ENCODE data around the gene CHCHD3. TPM values are rescaled to one million over a fixed set of nuclear protein-coding genes. Genes with fewer than 3 reads are reported as not detected.
A peak's percentile ranks its signal among the peaks of the same experiment; 100 is the strongest.

CHCHD3 gene
- total and polyA plus RNA-seq, 9 of the 15 experiments (the other 6 are each of a cell fraction or from before 2014, with no cell fraction given) = 66.2 to 279 (median 204) TPM

GRCh38 chr7:133099633-133100286 lies 17.9 kb upstream of the CHCHD3 start:
- WGBS (ENCODE audit: insufficient coverage, low coverage, missing lambda C conversion rate) = 0% methylated on average over 3 of the region's 3 CpGs
- Histone ChIP-seq H3K9me1 (ENCODE audit: control insufficient read depth, insufficient read depth, low read length) (no peaks in the 10 kb centered on the region), H3K27me3 (ENCODE audit: control insufficient read depth in 2 of 2, insufficient read depth in 2 of 2, low read length in 2 of 2) (peaks cover 57 to 69% of the 10 kb centered on the region in 2 experiments), H2AFZ (ENCODE audit: low read depth, low read length) (no peak overlapping the region), H3K4me3 (no peak overlapping the region), H3K9me3 (replicated peaks; ENCODE audit: control insufficient read depth, insufficient read depth, low read depth, low read length) (no peaks in the 10 kb centered on the region), H3K4me2 (ENCODE audit: insufficient read depth, low read length) (no peak overlapping the region), H3K27ac (ENCODE audit: extremely low read depth, low read depth, low read length) (no peak overlapping the region), H4K20me1 (replicated peaks; ENCODE audit: control insufficient read depth, insufficient read depth, low read length) (no peaks in the 10 kb centered on the region), H3K9ac (ENCODE audit: insufficient read depth in 1 of 2, low read depth in 2 of 2, low read length in 2 of 2) (no peak overlapping the region), H3K36me3 (ENCODE audit: control insufficient read depth, insufficient read depth, low read length) (no peaks in the 10 kb centered on the region), H3K4me1 (replicated peaks in 1 of 2; ENCODE audit: control insufficient read depth in 2 of 2, insufficient read depth in 2 of 2, low read length in 2 of 2) (no peaks in the 10 kb centered on the region), H3K79me2 (ENCODE audit: control insufficient read depth, insufficient read depth, low read length) (no peaks in the 10 kb centered on the region)
- TF ChIP-seq LEF1 (IDR thresholded peaks at IDR 0.05) (no peak), HMG20A (CRISPR knock-in tag; conservative IDR thresholded peaks at IDR 0.05) (no peak), HES1 (IDR thresholded peaks at IDR 0.05; ENCODE audit: low read depth) (no peak)
- no peak for ATAC-seq
- no peak for DNase-seq (ENCODE audit: extremely low read depth in 1 of 4, low spot score in 3 of 4)
- intact Hi-C loops (cut with micrococcal nuclease) = no loop called here
- ChIA-PET CTCF (ENCODE audit: low intra/inter-chr PET ratio) (no interaction called here), POLR2A (interaction anchor here (0.8 to 1.0 kb wide), 2 partner anchors 9 to 1191 kb away, joined by 3 to 4 read pairs; no protein-coding TSS in a partner anchor)
- in situ Hi-C loops (cut with MboI) = no loop called here
- no peak for FAIRE-seq
- BruUV-seq (replicated peaks) = no TSS peak

- in situ Hi-C loops (cut with MboI) (no loop called here), intact Hi-C loops (cut with micrococcal nuclease) (no loop called here)
- Histone ChIP-seq H3K27me3 (ENCODE audit: control insufficient read depth in 2 of 2, insufficient read depth in 2 of 2, low read length in 2 of 2) (peaks cover 47 to 75% of the 10 kb centered on the region in 2 experiments), H3K4me1 (replicated peaks in 1 of 2; ENCODE audit: control insufficient read depth in 2 of 2, insufficient read depth in 2 of 2, low read length in 2 of 2) (no peaks in the 10 kb centered on the region), H3K27ac (ENCODE audit: extremely low read depth, low read depth, low read length) (no peak overlapping the region), H2AFZ (ENCODE audit: low read depth, low read length) (no peak overlapping the region), H3K79me2 (ENCODE audit: control insufficient read depth, insufficient read depth, low read length) (no peaks in the 10 kb centered on the region), H3K9ac (ENCODE audit: insufficient read depth in 1 of 2, low read depth in 2 of 2, low read length in 2 of 2) (no peak overlapping the region), H3K4me2 (ENCODE audit: insufficient read depth, low read length) (no peak overlapping the region), H3K4me3 (no peak overlapping the region), H4K20me1 (replicated peaks; ENCODE audit: control insufficient read depth, insufficient read depth, low read length) (0 out of 2 replicates have a peak, but pooled peaks cover 3% of the 10 kb centered on the region), H3K36me3 (ENCODE audit: control insufficient read depth, insufficient read depth, low read length) (no peaks in the 10 kb centered on the region), H3K9me1 (ENCODE audit: control insufficient read depth, insufficient read depth, low read length) (no peaks in the 10 kb centered on the region), H3K9me3 (replicated peaks; ENCODE audit: control insufficient read depth, insufficient read depth, low read depth, low read length) (no peaks in the 10 kb centered on the region)
- WGBS (ENCODE audit: insufficient coverage, low coverage, missing lambda C conversion rate) = 3% methylated on average over 7 of the region's 7 CpGs
- POLR2A ChIA-PET = interaction anchor here (0.6 to 2.2 kb wide), 2 partner anchors 10 to 13 kb away, joined by 3 to 6 read pairs; partner anchors contain the start of gene CHCHD3
- TF ChIP-seq ZNF282 (CRISPR knock-in tag; IDR thresholded peaks at IDR 0.05) = 0 out of 2 replicates have a peak, but pooled peaks have one; percentile 53
- no peak for TF ChIP-seq HMGN3 (IDR thresholded peaks at IDR 0.05; ENCODE audit: borderline replicate concordance, extremely low read depth, insufficient read length, low read depth, low read length)
- peak; percentile 42 for TF ChIP-seq SETDB1 (IDR thresholded peaks at IDR 0.05; ENCODE audit: low read length)
- peak; percentile 95; the same call in 1 of the 2 replicates for TF ChIP-seq EZH2 (IDR thresholded peaks at IDR 0.05; ENCODE audit: borderline replicate concordance, low read depth, low read length)
- CTCF ChIA-PET (ENCODE audit: low intra/inter-chr PET ratio) = no interaction called here
- ATAC-seq (no peak), DNase-seq (ENCODE audit: extremely low read depth in 1 of 4, low spot score in 3 of 4) (no peak), FAIRE-seq (no peak)
- no TSS peak for BruUV-seq (replicated peaks)
These were observed 13.3 kb upstream of the CHCHD3 start for GRCh38 chr7:133095119-133095671.

Measured in K562 (cell line).